HEK293 (cell line): Measurements from ENCODE around the gene MYO1D.

Source experiments
- CTCF ChIA-PET: fragments of 350-600 bp; formaldehyde crosslinking; extraction: SDS; loops from one replicate; lab custom pipeline; 2021; ENCODE audit warnings: antibody characterized with exemption; lab: Yijun Ruan, JAX
- POLR2A ChIA-PET: fragments of 300-600 bp; formaldehyde crosslinking; extraction: SDS; loops from one replicate; lab custom pipeline; 2020; ENCODE audit warnings: antibody characterized with exemption, inconsistent platforms; lab: Yijun Ruan, JAX
- H3K27ac ChIP-seq: fragments of 200-500 bp; sonication (Bioruptor generic); 2 replicates; pipeline ENCODE4 v1.5.1; 2014; ENCODE audit warnings: low read depth, low read length, control low read depth, inconsistent platforms; ENCODE audit errors: extremely low read depth
- H3K36me3 ChIP-seq, 2 experiments: fragments of 200-500 bp in 1 of 2; sonication (Bioruptor generic) in 1 of 2; 1 replicate in 1 of 2; 2 replicates in 1 of 2; pipeline ENCODE4 v1.5.1; 2014 to 2017; ENCODE audit warnings: inconsistent platforms in 2 of 2, low read length in 2 of 2; ENCODE audit not compliant: control insufficient read depth in 2 of 2, insufficient read depth in 1 of 2
- H3K4me1 ChIP-seq: fragments of 200-500 bp; sonication (Bioruptor generic); 2 replicates; pipeline ENCODE4 v1.5.1; 2014; ENCODE audit warnings: mild to moderate bottlenecking, low read length, inconsistent platforms; ENCODE audit not compliant: control insufficient read depth, insufficient read depth
- H3K4me3 ChIP-seq: 2 replicates; pipeline ENCODE4 v1.5.1; 2011; ENCODE audit warnings: low read depth, mild to moderate bottlenecking, control low read depth, low read length, moderate library complexity
- H3K9me3 ChIP-seq: fragments of 200-500 bp; sonication (Bioruptor generic); 2 replicates; pipeline ENCODE4 v1.5.1; 2014; ENCODE audit warnings: low read depth, low read length, inconsistent platforms; ENCODE audit not compliant: control insufficient read depth, insufficient read depth
- GLI4 ChIP-seq: fragments of 450-650 bp; formaldehyde crosslinking; IDR thresholded peaks from 2 replicates; pipeline ENCODE4 v1.5.1; 2016; ENCODE audit warnings: missing biosample characterization, missing genetic modification characterization
- HOXA7 ChIP-seq: sonication (generic); formaldehyde crosslinking; IDR thresholded peaks from 2 replicates; pipeline ENCODE4 v1.8.1; 2022; ENCODE audit warnings: missing genetic modification reagents, borderline replicate concordance
- KLF9 ChIP-seq: fragments of 450-650 bp; formaldehyde crosslinking; IDR thresholded peaks from 2 replicates; pipeline ENCODE4 v1.5.1; 2016; ENCODE audit warnings: missing biosample characterization, missing genetic modification characterization, low read depth
- OSR2 ChIP-seq: fragments of 450-650 bp; formaldehyde crosslinking; IDR thresholded peaks from 2 replicates; pipeline ENCODE4 v1.5.1; 2016; ENCODE audit warnings: missing biosample characterization, missing genetic modification characterization
- ZBTB17 ChIP-seq: fragments of 450-650 bp; formaldehyde crosslinking; IDR thresholded peaks from 2 replicates; pipeline ENCODE4 v1.5.1; 2016; ENCODE audit warnings: missing biosample characterization, missing genetic modification characterization
- ZIC2 ChIP-seq: fragments of 450-650 bp; formaldehyde crosslinking; IDR thresholded peaks from 2 replicates; pipeline ENCODE4 v1.5.1; 2016; ENCODE audit warnings: missing biosample characterization, missing genetic modification characterization
- ZNF132 ChIP-seq: fragments of 450-650 bp; formaldehyde crosslinking; IDR thresholded peaks from 2 replicates; pipeline ENCODE4 v1.5.1; 2017; ENCODE audit warnings: missing biosample characterization, missing genetic modification characterization, borderline replicate concordance
- ZNF221 ChIP-seq: fragments of 450-650 bp; formaldehyde crosslinking; IDR thresholded peaks from 2 replicates; pipeline ENCODE4 v1.5.1; 2017; ENCODE audit warnings: missing biosample characterization, missing genetic modification characterization, borderline replicate concordance
- ZNF23 ChIP-seq: fragments of 450-650 bp; formaldehyde crosslinking; IDR thresholded peaks from 2 replicates; pipeline ENCODE4 v1.5.1; 2016; ENCODE audit warnings: missing biosample characterization, missing genetic modification characterization, borderline replicate concordance
- ZNF549 ChIP-seq: fragments of 450-650 bp; IDR thresholded peaks from 2 replicates; pipeline ENCODE4 v1.5.1; 2018; ENCODE audit warnings: missing biosample characterization, missing genetic modification characterization, mild to moderate bottlenecking, inconsistent platforms, moderate library complexity
- ZNF571 ChIP-seq: fragments of 450-650 bp; formaldehyde crosslinking; IDR thresholded peaks from 2 replicates; pipeline ENCODE4 v1.5.0; 2017; ENCODE audit warnings: missing biosample characterization, missing genetic modification characterization
- ZNF596 ChIP-seq: fragments of 450-650 bp; IDR thresholded peaks from 2 replicates; pipeline ENCODE4 v1.5.0; 2018; ENCODE audit warnings: missing biosample characterization, mild to moderate bottlenecking, missing genetic modification characterization, moderate library complexity
- ZNF747 ChIP-seq: fragments of 450-650 bp; formaldehyde crosslinking; IDR thresholded peaks from 2 replicates; pipeline ENCODE4 v1.5.1; 2016; ENCODE audit warnings: missing biosample characterization, missing genetic modification characterization
- ZNF768 ChIP-seq: fragments of 450-650 bp; formaldehyde crosslinking; IDR thresholded peaks from 2 replicates; pipeline ENCODE4 v1.5.1; 2018; ENCODE audit warnings: missing biosample characterization, mild to moderate bottlenecking, missing genetic modification characterization
- ZNF830 ChIP-seq: fragments of 450-650 bp; IDR thresholded peaks from 2 replicates; pipeline ENCODE4 v1.5.0; 2018; ENCODE audit warnings: missing biosample characterization, missing genetic modification characterization, low read depth, mild to moderate bottlenecking, moderate library complexity
- TF ChIP-seq, protein P1 (sequence below): fragments of 450-650 bp; formaldehyde crosslinking; IDR thresholded peaks from 2 replicates; pipeline ENCODE4 v1.5.1; 2017; ENCODE audit warnings: missing biosample characterization, missing genetic modification characterization
- TF ChIP-seq, protein P2 (sequence below): fragments of 450-650 bp; formaldehyde crosslinking; optimal IDR thresholded peaks from 2 replicates; pipeline ENCODE3; 2016; ENCODE audit warnings: missing biosample characterization, mild to moderate bottlenecking, missing genetic modification characterization
- TF ChIP-seq, protein P3 (sequence below): fragments of 450-650 bp; formaldehyde crosslinking; conservative IDR thresholded peaks from 2 replicates; pipeline ENCODE4 v1.5.1; 2016; ENCODE audit warnings: low read depth, missing biosample characterization, missing genetic modification characterization

The MYO1D gene

DNA sequence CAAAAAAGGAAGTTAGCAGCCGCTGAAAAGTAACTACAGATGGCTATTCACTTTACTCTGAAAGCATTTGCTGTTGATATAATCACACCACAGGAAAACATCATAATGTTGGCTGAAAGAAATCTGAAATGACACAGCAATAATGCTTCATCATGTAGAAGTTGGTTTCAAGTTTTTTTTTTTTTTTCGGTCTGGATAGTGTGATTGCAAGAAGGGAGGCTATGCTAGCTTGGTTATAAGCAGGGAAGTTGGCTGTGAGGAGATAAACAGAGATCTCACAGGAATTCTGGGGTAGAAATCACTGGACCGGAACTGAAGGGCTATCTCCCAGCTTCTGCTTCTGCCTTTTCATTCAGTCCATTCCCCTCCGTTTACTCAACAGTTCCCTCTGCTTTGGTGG, 57.9 kb downstream of the MYO1D start:
- H3K27ac ChIP-seq: no peak overlapping the region
- ChIA-PET CTCF (interaction anchor here (1.4 to 2.3 kb wide), 2 partner anchors 58 to 59 kb away, joined by 4 to 9 read pairs; partner anchors contain the start of gene MYO1D), POLR2A (no interaction called here)
- no peak overlapping the region for H3K4me3 ChIP-seq
- H3K36me3 ChIP-seq: no peaks in the 10 kb centered on the region
- TF ChIP-seq ZBTB17 (tag by site-specific recombination) (peak; percentile 46; the same call in 1 of the 2 replicates), ZNF23 (tag by site-specific recombination) (no peak)
- H3K9me3 ChIP-seq: no peaks in the 10 kb centered on the region
- H3K4me1 ChIP-seq: peaks cover 6% of the 10 kb centered on the region

DNA sequence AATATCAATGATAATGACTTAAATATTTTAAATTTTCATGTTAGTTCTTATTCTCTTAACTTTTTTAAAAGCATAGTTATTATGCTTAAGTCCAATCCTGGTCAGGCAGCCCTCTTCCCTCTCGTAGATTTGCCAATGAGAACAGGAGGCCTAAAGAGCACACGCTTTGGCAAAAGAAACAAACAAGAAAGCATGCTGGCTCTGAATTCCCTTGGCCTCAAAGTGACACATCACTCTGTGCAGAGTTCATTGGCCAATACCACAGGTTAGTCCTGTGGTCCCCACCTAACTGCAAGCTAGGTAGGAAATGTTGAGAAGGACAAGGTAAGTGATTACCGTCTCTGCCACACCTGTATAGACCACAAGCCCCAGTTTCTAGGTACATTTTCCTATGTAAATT, 61.5 kb downstream of the MYO1D start:
- no peak overlapping the region for H3K4me3 ChIP-seq
- no peaks in the 10 kb centered on the region for H3K9me3 ChIP-seq
- POLR2A ChIA-PET: no interaction called here
- no peaks in the 10 kb centered on the region for H3K4me1 ChIP-seq
- CTCF ChIA-PET: interaction anchor here (0.6 to 1.0 kb wide), 4 partner anchors 22 to 183 kb away, joined by 3 to 5 read pairs (median 4); no protein-coding TSS in a partner anchor
- TF ChIP-seq ZNF571 (tag by site-specific recombination) (no peak), ZNF132 (tag by site-specific recombination) (no peak), ZNF747 (tag by site-specific recombination) (no peak), ZNF768 (no peak), ZNF830 (tag by site-specific recombination) (no peak), ZIC2 (no peak), OSR2 (no peak), ZNF596 (tag by site-specific recombination) (no peak), KLF9 (no peak), ZNF221 (tag by site-specific recombination) (no peak), GLI4 (tag by site-specific recombination) (no peak), HOXA7 (CRISPR knock-in tag) (no peak), ZNF549 (tag by site-specific recombination) (no peak)
- TF ChIP-seq, protein P1, sequence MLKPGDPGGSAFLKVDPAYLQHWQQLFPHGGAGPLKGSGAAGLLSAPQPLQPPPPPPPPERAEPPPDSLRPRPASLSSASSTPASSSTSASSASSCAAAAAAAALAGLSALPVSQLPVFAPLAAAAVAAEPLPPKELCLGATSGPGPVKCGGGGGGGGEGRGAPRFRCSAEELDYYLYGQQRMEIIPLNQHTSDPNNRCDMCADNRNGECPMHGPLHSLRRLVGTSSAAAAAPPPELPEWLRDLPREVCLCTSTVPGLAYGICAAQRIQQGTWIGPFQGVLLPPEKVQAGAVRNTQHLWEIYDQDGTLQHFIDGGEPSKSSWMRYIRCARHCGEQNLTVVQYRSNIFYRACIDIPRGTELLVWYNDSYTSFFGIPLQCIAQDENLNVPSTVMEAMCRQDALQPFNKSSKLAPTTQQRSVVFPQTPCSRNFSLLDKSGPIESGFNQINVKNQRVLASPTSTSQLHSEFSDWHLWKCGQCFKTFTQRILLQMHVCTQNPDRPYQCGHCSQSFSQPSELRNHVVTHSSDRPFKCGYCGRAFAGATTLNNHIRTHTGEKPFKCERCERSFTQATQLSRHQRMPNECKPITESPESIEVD: no peak
- TF ChIP-seq, protein P2, sequence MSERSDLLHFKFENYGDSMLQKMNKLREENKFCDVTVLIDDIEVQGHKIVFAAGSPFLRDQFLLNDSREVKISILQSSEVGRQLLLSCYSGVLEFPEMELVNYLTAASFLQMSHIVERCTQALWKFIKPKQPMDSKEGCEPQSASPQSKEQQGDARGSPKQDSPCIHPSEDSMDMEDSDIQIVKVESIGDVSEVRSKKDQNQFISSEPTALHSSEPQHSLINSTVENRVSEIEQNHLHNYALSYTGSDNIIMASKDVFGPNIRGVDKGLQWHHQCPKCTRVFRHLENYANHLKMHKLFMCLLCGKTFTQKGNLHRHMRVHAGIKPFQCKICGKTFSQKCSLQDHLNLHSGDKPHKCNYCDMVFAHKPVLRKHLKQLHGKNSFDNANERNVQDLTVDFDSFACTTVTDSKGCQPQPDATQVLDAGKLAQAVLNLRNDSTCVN: no peak
- TF ChIP-seq, protein P3, sequence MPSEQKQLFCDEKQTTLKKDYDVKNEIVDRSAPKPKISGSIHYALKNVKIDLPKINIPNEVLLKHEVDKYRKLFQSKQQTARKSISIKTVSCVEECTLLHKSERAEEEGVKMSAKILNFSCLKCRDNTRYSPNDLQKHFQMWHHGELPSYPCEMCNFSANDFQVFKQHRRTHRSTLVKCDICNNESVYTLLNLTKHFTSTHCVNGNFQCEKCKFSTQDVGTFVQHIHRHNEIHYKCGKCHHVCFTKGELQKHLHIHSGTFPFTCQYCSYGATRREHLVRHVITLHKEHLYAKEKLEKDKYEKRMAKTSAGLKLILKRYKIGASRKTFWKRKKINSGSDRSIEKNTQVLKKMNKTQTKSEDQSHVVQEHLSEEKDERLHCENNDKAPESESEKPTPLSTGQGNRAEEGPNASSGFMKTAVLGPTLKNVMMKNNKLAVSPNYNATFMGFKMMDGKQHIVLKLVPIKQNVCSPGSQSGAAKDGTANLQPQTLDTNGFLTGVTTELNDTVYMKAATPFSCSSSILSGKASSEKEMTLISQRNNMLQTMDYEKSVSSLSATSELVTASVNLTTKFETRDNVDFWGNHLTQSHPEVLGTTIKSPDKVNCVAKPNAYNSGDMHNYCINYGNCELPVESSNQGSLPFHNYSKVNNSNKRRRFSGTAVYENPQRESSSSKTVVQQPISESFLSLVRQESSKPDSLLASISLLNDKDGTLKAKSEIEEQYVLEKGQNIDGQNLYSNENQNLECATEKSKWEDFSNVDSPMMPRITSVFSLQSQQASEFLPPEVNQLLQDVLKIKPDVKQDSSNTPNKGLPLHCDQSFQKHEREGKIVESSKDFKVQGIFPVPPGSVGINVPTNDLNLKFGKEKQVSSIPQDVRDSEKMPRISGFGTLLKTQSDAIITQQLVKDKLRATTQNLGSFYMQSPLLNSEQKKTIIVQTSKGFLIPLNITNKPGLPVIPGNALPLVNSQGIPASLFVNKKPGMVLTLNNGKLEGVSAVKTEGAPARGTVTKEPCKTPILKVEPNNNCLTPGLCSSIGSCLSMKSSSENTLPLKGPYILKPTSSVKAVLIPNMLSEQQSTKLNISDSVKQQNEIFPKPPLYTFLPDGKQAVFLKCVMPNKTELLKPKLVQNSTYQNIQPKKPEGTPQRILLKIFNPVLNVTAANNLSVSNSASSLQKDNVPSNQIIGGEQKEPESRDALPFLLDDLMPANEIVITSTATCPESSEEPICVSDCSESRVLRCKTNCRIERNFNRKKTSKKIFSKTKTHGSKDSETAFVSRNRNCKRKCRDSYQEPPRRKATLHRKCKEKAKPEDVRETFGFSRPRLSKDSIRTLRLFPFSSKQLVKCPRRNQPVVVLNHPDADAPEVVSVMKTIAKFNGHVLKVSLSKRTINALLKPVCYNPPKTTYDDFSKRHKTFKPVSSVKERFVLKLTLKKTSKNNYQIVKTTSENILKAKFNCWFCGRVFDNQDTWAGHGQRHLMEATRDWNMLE: no peak
- H3K36me3 ChIP-seq: no peaks in the 10 kb centered on the region
- H3K27ac ChIP-seq: no peak overlapping the region
